ENCODE measurements around the gene SHB.

DNA sequence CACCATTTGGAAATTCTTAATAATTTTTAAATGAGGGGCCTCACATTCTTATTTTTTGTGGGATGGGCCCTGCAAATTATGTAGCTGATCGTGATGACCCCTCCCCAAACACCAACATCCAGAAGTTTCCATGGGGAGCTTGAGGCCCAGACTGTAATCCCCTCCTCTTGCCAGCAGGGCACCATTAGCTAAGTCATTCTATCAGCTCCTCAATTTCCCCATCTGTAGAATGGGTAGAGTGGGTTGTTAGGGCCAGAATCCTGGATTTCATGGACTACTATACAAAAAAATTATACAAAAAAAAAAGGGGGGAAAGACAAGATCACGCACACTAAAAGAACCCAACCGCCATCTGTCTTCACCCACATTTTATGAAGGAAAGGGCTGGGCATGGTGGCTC, 38.4 kb downstream of the SHB start:
- TF ChIP-seq, protein P1, sequence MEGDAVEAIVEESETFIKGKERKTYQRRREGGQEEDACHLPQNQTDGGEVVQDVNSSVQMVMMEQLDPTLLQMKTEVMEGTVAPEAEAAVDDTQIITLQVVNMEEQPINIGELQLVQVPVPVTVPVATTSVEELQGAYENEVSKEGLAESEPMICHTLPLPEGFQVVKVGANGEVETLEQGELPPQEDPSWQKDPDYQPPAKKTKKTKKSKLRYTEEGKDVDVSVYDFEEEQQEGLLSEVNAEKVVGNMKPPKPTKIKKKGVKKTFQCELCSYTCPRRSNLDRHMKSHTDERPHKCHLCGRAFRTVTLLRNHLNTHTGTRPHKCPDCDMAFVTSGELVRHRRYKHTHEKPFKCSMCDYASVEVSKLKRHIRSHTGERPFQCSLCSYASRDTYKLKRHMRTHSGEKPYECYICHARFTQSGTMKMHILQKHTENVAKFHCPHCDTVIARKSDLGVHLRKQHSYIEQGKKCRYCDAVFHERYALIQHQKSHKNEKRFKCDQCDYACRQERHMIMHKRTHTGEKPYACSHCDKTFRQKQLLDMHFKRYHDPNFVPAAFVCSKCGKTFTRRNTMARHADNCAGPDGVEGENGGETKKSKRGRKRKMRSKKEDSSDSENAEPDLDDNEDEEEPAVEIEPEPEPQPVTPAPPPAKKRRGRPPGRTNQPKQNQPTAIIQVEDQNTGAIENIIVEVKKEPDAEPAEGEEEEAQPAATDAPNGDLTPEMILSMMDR (conservative IDR thresholded peaks at IDR 0.05; ENCODE audit: low read depth, low read length) = no peak
- no peak for TF ChIP-seq EZH2 (IDR thresholded peaks at IDR 0.05; ENCODE audit: borderline replicate concordance, low read depth, low read length, poor library complexity, severe bottlenecking)

Measured in A673 (cell line).